ENCODE measurements around the gene CLCN1.

- TF ChIP-seq CTCF (IDR thresholded peaks at IDR 0.05) = no peak
- TF ChIP-seq POLR2A (IDR thresholded peaks at IDR 0.05) = no peak
Observed at GRCh38 chr7:143390773-143391317, 74.9 kb downstream of the CLCN1 start.

Measured in prostate gland (tissue), 2 donors.